ENCODE results near the gene LGMN. TPM values are rescaled to one million over a fixed set of nuclear protein-coding genes. Genes with fewer than 3 reads are reported as not detected.

The LGMN gene
- total and polyA plus RNA-seq, 2 donors (not counting 1 experiment from before 2014, with no cell fraction given): 17.6 to 21.1 TPM

DNA sequence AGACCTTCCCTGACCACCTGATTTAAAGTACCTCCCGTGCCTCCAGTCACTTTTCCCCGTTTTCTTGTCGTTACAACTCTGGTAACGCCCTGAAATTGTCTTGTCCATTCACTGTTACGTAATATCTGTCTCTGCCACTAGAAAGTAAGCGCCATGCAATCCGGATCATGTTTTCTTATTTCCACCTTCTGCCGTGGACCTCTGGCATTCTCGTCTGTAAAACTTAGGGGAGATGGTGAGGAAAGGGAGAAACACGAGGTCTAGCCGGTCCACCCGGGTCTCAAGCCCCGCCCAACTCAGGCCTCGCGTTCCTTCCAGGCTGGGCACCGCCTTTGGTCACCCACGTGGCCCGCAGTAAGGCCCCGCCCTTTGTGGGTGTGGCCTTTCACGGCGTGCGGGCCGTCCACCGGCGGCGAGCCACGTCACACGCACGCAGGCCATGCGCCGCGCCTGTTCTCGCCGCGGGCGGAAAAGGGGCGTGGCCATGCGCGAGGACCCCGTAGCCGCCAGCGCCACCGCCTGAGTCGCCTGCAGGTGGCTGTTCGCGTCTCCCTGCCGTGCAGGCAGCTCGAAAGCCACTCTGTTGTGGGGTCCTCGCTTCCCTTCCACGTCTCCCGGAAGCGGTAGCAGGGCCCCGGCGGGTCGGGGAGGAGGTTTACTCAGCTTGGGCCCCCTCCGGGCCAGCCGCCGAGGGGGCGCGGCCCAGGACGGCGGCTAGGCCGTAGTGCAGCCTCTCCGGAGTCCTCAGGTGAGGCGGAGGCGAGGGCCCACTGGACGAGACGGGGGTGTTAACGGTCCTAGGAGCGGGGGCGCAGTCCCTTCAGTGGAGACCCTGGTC is 45.5 kb upstream of the LGMN start, which contains the start of gene GOLGA5:
TSS of gene GOLGA5 (plus strand) at position 597 of the 838 bp plus-strand sequence. CDS start 3,133 bp downstream, outside the sequence.
- Mint-ChIP-seq H3K9me3 (ENCODE audit: insufficient read depth) (peaks cover 10% of the 10 kb centered on the region), H3K27me3 (no peaks in the 10 kb centered on the region), H3K27ac (peak within 1 kb of the TSS; percentile 80), H3K4me3 (peak within 1 kb of the TSS; percentile 83), H3K4me1 (peaks cover 30% of the 10 kb centered on the region)
- peaks cover 13% of the 10 kb centered on the region for H4K20me1 ChIP-seq (ENCODE audit: control insufficient read depth, insufficient read depth, low read length, poor library complexity, severe bottlenecking)
- DNase-seq (peak; percentile 99), ATAC-seq (ENCODE audit: low read depth) (peak; percentile 94)
- POLR2A ChIA-PET: interaction anchor here (0.5 to 1.6 kb wide), 7 partner anchors 46 to 754 kb away, joined by 3 to 5 read pairs (median 4); partner anchors contain the start of genes CPSF2, LGMN, LYSET and MOAP1
- peak within 1 kb of the TSS; percentile 84 to 100 (median 97) for H3K4me3 ChIP-seq (ENCODE audit: control extremely low read depth in 1 of 5, extremely low read depth in 1 of 5, insufficient read depth in 1 of 5, low read depth in 2 of 5, low read length in 4 of 5)
- H3K4me2 ChIP-seq (replicated peaks; ENCODE audit: low read depth, low read length, poor library complexity, severe bottlenecking): peak within 1 kb of the TSS; percentile 92
- CTCF ChIA-PET: interaction anchor here (0.7 to 15.2 kb wide), 5 partner anchors 9 to 688 kb away, joined by 3 to 337 read pairs (median 3); partner anchors contain the start of gene ATXN3
- H2AFZ ChIP-seq (ENCODE audit: insufficient read depth, low read depth, low read length, poor library complexity, severe bottlenecking): peak within 1 kb of the TSS; percentile 81
- peak within 1 kb of the TSS; percentile 93 for H3K9ac ChIP-seq (ENCODE audit: low read length)
- peaks cover 30% of the 10 kb centered on the region for H3K79me2 ChIP-seq (ENCODE audit: control insufficient read depth, insufficient read depth, low read length)
- H3K27me3 ChIP-seq (replicated peaks in 1 of 4; ENCODE audit: control extremely low read depth in 1 of 4, control insufficient read depth in 3 of 4, insufficient read depth in 4 of 4, low read length in 3 of 4): no peaks in the 10 kb centered on the region
- peaks cover 0 to 15% of the 10 kb centered on the region in 2 experiments for H3K36me3 ChIP-seq (replicated peaks in 1 of 2; ENCODE audit: control extremely low read depth in 1 of 2, control insufficient read depth in 1 of 2, extremely low read depth in 1 of 2, insufficient read depth in 2 of 2, low read length in 1 of 2)
- H3K4me1 ChIP-seq (ENCODE audit: control insufficient read depth in 2 of 2, insufficient read depth in 2 of 2, low read length in 2 of 2): peaks cover 19 to 22% of the 10 kb centered on the region in 2 donors
- H3K9me3 ChIP-seq (ENCODE audit: control extremely low read depth in 1 of 3, control insufficient read depth in 2 of 3, insufficient read depth in 1 of 3, low read length in 2 of 3): peaks cover 2 to 17% (median 13%) of the 10 kb centered on the region in 3 donors
- WGBS (ENCODE audit: insufficient coverage): 3% methylated on average over 70 of the region's 71 CpGs
- intact Hi-C loops (cut with micrococcal nuclease): loop anchor here (1.0 to 10.0 kb wide), 6 partner anchors 19 to 688 kb away; partner anchors contain the start of genes ATXN3, CPSF2, LGMN and LYSET
- peak within 1 kb of the TSS; percentile 70 to 80 for H3K27ac ChIP-seq (ENCODE audit: low read length in 2 of 2)
- TF ChIP-seq, protein P1, sequence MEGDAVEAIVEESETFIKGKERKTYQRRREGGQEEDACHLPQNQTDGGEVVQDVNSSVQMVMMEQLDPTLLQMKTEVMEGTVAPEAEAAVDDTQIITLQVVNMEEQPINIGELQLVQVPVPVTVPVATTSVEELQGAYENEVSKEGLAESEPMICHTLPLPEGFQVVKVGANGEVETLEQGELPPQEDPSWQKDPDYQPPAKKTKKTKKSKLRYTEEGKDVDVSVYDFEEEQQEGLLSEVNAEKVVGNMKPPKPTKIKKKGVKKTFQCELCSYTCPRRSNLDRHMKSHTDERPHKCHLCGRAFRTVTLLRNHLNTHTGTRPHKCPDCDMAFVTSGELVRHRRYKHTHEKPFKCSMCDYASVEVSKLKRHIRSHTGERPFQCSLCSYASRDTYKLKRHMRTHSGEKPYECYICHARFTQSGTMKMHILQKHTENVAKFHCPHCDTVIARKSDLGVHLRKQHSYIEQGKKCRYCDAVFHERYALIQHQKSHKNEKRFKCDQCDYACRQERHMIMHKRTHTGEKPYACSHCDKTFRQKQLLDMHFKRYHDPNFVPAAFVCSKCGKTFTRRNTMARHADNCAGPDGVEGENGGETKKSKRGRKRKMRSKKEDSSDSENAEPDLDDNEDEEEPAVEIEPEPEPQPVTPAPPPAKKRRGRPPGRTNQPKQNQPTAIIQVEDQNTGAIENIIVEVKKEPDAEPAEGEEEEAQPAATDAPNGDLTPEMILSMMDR (IDR thresholded peaks at IDR 0.05): no peak
- TF ChIP-seq EZH2 (IDR thresholded peaks at IDR 0.05; ENCODE audit: borderline replicate concordance, insufficient read depth, low read depth, low read length, poor library complexity, severe bottlenecking): no peak

Measured in B cell (primary cell).